GM21381 (cell line): ENCODE measurements around the gene SLC5A10.

Experiments used
- ATAC-seq: cut with Tn5 transposase; IDR thresholded peaks from one replicate; pipeline ENCODE4 v1.9.1; 2021; ENCODE audit warnings: mild to moderate bottlenecking, moderate library complexity; ENCODE audit not compliant: unreplicated experiment

Gene SLC5A10

DNA sequence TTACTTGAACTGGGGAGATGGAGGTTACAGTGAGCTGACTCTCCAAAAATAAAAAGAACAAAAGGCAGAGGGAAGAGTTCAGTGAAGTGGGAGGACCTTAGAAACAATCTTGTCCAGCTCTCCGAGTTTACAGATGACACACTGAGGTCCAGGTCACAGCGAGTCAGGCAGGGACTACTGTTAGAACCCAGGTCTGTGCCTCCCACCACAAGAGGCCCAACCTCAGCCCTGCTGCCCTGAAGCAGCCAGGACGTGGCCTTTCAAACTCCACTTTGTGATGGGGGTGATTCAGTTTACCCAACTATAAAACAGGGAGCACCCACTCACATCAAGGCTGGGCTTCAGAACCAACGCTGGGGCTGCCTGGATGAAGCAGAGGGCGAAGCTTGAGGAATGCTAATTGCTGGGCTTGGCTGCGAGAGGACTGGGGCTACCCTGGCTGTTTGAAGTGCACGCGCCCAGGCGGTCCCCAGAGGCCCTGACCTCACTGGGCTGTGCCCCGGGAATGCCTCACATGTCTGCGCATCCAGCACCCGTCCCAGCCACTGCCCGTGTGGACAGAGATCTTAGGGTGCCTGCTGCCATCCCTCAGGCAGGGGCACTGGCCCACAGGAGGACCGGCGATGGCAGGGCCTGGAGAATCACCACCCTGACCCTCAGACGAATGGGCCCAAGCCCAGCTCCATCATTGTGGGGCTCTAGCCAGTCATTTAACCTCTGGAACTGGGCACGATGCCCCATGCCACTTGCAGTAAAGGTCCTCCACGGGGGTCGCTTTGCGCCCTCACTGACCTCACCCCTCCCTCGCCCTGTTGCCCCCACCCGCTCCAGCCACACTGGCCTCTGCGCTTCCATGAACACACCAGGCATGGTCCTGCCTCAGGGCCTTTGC, 11.4 kb downstream of the SLC5A10 start:
- ATAC-seq = no peak

DNA sequence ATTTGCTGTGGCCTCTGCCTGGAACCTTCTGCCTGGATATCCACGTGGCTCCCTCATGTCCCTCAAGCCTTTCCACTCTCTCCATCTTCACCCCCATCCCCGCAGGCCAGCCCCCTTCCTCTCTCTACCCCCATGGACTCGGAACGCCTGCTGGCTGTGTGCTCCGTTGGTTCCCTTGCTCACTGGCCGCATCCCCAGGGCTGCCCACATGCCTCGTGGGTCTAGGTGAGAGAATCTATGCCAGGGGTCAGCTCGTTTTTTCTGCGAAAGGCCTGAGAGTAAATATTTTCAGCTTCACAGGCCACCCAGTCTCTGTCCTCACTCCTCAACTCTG, 12.0 kb downstream of the SLC5A10 start:
- no peak for ATAC-seq

DNA sequence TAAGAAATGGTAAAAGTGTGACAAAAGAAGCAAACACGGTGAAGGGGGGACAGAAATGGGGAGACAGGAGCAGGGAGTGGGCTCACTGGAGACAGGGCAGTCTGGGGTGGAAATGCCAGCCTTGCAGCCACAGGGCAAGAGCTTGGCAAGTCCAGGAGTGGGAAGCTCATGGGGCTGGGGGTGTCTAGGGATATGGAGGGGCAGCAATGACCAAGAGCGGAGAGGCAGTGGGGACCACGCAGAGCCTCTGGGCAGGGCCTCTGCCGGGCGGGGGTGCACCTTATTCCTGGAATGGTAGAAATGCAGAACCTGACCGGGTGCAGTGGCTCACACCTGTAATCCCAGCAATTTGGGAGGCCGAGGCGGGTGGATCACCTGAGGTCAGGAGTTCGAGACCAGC, 12.6 kb downstream of the SLC5A10 start:
- ATAC-seq = no peak

DNA sequence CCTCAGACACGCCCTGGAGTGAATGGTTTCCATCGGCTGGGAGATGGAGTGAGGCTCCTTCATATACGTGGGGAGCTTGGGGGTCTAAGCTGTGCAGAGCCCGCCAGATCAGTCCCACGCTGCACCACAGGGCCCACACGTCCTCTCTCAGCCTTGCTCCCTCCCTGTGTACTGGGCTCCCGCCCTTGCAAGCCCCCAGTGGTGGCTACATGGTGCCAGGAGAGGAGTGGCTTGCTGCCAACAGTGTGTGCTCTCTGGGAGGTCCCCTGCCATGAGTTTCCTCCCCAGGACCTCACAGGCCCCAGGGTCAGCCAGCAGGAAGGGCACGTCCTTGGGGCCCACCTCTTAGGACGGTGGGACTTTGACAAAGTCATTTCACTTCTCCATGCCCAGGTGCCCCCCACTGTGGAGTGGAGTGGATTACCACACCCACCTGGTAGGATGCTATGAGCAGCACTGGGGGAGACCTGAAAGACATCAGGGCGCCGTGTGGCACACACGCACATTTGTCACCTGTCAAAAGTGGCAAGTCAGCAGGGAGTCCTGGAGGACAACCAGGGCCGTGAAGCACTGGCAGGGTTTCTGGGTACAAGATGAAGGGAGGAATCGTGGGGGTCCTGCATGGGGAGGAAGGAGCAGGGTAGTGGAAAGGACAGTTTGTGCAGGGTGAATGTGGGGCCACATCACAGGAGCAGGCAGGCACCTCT, 13.7 kb downstream of the SLC5A10 start:
- no peak for ATAC-seq

DNA sequence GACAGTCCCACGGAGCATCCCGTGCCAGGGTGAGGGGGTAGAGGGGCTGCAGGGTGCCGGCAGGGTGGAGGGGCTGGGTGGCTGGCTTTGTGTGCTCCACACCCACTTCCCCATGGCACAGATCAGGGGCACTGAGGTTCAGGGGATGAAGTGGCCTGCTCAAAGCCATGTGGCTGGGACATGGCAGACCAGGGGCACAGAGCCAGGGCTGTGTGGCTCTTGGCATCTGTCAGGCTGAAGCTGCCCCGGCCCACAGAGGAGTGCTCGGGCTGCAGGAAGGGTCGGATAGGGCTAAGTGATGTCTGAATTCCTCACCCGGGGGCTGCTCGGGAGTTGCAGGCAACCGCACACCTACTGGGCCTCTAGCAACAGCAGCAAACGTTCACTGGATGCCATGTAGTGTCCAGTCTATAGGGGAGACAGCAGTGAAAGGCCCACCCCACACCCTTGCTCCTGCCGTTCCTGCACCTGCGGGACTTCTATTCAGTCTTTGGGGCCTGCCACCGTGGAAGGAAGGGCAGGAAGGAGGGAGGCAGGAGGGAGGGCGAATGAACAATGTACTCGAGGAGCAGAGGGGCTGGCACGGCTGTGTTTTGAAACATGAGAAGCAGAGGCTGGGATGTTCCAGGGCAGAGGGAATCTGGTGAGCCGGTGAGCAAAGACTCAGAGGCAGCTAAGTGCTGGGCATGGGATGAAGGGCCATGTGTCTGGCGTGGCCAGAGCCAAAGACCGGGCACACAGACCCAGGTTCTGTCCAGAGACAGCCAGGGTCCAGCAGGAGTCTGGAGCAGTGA, 15.1 kb downstream of the SLC5A10 start:
- no peak for ATAC-seq

DNA sequence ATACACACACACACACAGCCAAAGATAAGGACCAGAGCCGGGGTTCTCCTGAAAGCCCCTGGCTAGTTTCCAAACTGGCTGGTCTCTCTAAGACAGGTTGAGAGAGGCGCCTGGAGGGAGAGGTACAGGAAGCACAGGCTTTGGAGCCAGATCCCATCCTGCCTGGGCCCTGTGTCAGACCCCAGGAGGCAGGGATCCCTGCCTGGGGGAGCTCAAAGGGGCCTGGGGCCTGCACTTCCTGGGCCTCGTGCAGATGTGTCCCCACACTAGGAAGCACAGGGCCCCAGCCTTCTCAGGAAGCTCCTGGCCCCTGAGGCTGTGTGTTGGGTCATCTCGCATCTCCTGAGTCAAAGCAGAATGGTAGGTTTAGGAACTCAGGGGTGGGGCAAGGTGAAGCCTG, 16.0 kb downstream of the SLC5A10 start:
- ATAC-seq = no peak

DNA sequence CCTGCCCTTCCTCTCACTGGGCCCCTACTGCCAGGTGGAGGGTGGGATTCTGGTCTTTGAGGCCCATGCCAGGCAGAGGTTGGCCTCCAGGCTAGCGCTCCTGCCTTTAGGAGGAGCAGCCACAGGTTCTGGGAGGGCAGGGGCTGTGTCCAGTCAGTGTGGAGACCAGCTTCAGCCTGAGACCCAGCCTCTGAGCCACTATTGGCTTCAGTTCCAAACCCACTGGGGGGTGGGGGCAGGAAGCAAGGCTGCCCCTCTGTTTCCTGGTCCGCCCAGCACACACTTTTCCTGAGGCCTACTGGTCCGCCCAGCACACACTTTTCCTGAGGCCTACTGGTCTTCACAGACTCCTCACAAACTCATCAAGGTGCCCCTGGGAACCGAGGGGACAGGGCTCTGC, 16.4 kb downstream of the SLC5A10 start:
- ATAC-seq = no peak

DNA sequence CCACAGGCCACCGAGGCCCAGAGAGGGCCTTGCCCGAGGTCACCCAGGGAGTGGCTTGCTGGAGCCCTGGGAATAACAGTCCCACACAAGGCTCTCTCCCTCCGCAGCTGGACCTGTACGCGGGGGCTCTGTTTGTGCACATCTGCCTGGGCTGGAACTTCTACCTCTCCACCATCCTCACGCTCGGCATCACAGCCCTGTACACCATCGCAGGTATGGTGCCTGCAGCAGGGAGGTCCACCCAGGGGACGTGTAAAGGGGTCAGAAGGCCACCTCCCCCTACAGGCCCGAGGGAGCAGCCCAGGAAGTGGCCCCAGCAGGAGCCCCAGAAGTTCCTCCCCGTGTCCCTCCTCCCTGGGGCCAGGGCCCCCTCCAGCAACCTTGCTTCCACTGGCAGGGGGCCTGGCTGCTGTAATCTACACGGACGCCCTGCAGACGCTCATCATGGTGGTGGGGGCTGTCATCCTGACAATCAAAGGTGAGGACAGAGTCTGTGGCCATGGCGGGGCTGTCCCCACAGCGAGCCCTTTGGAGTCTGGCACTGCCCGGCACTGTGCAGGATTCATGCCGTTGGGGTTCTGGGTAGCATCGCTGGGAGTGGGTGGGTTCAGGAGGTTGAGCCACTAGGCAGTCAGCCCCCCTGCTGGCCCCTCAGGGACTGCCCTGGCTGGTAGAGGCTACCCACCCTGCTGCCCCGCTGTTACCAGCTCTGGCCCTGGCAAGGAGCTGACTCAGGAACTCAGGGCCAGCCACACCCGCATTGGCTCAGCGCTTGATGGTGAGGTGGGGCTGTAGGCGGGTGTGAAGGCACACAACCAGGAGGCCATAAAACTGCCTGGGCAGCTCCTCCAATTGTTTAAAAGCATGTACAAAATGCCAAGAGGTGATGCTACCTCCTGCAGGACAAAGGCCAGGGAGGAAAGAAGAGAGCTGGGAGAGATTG, 17.3 kb downstream of the SLC5A10 start:
- no peak for ATAC-seq

DNA sequence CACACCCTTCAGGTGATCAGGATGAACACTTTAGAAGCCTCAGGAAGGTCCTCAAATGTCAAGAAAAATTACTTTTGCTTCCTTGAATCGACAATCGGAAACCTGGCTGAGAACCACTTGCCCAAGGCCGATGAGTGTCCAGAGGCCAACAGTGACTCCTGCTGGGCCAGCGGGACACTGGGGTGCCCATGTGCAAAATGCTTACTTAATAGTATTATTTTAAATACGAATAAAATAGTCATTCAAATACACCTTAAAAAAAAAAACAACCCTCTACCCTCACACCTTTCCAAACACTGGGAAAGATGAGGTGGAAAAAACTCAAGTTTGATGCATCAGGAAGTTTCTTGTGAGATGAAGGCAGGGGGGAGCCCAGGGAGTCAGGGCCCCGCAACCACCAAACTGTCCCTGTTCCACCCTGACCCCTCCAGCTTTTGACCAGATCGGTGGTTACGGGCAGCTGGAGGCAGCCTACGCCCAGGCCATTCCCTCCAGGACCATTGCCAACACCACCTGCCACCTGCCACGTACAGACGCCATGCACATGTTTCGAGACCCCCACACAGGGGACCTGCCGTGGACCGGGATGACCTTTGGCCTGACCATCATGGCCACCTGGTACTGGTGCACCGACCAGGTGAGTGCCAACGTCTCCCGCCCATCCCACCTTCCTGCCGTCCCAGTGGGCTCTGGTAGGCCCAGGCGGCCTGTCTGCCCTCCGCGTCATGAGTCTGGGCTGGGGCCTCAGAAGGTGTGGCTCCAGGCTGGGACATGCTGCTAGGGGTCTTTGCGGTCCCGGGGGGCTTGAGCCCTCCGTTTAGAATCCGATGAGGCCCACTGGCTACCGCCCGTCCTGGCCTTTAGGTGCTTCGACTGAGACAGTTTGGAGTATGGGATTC, 18.9 kb downstream of the SLC5A10 start:
- no peak for ATAC-seq

DNA sequence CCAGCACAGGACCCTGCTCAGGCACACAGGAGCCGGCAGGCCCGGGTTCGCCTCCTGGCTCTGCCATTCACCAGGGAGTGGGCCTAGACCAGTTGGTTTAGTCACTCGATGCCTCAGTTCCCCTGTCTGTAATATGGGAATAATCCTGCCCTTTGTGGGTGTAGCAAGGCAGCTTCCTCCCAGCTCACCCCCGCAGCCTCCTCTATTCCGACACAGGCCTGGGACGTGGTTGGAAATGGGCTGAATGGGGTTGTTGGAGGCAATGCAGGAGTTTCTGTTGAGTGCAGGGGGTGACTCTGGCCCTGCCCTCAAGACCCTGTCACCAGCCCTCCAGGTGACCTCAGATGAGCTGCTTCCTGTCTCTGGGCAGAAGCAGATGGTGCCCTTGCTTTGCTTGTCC, 19.8 kb downstream of the SLC5A10 start:
- ATAC-seq = no peak

DNA sequence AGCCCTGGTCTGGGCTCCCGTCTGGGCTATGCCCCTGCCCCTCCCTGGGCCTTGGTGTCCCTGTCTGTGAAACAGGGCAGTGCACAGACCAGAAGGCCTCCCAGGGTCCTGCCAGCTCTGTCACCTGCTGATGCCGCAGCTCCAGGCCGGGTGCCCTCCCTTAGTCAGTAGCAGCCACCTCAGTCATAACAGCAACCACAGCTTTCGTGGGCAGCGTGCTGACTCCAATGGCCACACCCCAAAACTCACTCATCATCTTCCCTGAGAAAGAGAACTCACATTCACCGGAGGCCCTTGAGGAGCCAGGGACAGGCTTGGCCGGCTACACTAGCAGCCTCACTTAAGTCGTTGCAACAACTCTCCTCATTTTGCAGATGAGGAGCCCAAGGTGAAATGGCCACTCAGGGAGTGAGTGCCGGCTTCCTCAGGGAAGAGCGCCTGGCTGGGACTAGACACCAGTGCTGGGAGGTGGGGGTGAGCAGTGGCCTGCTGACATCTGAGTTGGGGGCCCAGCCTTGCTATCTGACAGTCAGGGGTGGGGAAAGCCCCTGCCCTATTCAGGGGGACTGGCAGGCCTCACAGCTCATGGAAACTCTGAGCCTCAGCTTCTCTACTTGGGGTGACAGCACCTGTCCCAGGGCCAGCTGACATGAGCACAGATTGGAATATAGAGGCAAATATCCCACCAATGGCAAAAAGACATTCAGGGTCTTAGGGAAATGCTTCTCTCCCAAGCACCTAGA, 22.6 kb downstream of the SLC5A10 start:
- no peak for ATAC-seq

DNA sequence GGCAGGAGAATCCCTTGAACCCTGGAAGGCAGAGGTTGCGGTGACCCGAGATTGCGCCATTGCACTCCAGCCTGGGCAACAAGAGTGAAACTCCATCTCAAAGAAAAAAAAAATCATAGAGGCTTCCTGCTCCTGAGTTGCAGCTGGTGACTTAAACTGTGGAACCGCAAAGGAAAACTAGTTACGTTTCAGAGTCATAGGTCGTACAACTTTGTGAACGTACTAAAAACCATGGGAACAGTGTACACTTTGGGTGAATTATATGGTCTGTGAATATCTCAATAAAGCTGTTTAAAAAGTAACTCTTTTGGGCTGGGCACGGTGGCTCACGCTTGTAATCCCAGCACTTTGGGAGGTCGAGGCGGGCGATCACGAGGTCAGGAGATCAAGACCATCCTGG, 23.6 kb downstream of the SLC5A10 start:
- ATAC-seq = no peak

DNA sequence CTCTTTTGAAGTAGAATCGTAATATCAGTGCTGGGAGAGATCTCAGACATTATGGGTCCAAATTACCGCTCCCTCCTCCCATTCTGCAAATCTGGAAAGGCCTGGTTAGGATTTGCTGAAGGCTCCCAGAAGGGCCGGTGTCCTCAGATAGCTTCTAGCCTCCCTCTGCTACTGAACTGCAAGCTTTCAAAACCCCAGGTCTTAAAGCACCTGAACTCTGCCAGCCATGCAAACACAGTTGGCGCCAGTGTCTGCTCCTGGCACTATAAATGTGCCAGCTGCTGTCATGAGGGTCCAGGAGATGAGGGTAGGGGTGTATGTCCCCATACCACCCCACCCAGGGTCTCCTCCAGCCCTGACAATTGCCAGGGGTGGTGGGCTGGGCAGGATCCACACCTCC, 24.2 kb downstream of the SLC5A10 start:
- ATAC-seq = no peak

DNA sequence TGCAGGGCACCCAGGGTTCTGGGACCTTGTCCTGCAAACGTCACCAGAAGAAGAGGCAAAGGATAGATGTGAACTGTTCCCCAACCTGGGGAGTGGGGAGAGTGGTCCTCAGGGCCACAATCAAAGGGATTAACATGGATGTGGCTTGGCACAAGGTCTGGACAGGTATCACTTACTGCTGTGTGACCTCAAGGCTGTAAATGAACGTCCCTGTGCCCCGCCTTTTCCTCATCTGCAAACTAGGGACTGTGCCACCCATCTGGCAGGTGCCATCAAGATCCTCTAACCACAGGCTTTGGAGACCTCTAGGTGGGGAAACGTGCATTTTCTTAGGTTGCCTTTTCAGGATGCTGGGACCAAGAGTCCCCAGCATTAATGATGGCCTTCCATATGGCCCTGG, 25.1 kb downstream of the SLC5A10 start:
- ATAC-seq = no peak

DNA sequence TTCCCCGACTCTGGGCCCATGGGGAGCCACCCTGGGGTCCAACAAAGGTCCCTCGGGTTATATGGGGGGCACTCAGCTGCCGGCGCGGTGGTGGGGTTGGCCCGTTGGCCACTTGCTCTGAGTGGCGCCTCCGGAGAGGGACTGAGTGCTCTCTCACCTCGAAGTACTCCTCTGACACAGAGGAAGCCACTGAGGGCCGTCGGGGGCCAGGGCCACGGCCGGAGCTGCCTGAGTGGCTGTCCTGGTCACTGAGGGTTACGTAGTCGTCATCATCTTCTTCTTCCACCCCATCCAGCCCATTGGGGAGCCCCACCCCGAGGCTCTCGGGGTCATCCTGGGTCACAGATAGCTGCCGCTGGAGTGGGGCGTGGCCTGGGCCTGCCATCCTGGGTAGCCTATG, 25.7 kb downstream of the SLC5A10 start:
- no peak for ATAC-seq

DNA sequence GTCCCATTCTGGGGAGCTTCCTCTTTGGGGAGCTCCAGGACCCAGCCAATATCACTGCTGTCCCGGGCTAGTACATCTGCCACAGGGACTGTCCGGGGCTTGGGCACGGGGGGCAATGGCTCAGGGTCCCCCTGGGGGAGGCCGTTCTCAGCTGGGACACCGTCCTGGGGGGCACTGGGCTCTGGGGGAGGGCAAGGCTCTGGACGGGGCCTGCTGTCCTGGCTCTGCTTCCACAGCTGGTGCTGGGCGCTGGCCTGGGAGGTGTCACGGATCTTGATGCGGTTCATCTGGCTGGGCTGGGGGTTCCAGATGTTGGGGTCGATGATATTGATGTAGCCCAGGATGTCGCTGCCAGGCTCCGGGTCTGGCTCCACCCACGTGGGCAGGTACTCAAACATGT, 26.1 kb downstream of the SLC5A10 start:
- no peak for ATAC-seq

DNA sequence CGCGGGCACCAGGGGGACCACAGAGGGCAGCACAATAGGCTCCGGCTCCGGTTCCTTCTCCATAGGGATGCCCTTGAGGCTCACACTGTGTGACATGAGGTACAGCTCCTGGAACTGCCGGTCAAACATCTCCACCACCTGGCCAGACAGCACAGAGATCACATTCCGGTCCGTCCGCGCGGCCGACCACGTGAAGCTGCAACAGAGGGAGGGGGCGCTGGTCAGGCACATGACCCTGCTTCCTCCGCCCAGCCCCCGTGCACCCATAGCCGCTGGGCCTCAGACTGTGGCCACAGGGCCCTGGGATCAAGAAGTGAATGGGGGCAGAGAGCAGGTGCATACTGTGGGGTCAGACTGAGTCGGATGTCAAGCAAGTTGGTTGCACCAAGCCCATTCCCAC, 26.7 kb downstream of the SLC5A10 start:
- no peak for ATAC-seq

DNA sequence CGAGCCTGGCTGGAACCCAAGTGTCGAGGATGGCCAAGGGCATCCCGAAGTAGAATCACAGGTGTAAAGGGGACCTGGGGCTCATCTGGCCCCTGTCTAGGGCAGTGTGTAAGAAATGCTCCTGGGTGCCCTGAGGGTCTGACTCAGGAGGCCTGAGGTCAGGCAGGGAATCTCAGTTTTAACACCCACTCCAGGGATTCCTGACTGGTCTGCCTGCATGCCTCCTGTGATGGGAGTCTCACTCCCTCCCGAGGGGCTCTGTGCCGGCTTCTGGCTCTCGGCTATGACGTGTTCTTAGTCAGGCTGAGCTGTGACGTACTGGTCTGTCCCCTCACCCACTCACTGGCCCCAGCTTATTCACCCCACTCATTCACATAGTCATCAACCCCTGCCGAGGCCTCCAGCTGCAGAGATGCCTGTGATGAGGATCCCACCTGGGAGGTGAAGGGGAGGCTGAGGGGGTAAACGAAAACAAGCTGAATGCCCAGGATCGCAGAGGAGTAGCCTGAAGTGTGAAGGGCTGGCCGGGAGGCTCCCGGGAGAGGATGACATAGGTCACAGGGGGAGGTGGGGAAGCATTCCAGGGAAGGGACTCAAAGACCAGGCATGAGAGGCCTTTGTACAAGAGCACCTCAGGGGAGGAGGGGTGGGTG, 28.8 kb downstream of the SLC5A10 start:
- no peak for ATAC-seq

DNA sequence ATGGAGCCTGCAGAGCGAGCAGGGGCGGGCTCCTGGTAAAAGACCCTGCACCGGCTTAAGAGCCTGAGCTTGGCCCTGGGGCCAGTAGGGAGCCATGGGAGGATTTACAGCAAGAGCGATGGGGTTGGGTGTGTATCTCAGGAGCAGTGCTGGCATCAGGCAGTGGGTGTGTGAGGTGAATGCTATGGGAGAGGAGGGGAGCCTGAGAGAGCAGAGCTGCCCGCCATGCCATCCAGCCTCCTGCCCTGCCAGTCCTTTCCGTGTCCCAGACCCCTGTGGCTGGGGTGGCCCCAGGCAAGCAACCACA, 29.3 kb downstream of the SLC5A10 start:
- no peak for ATAC-seq
